CD14-positive monocyte (primary cell): ENCODE results near the gene PCF11. TPM values are rescaled to one million over a fixed set of nuclear protein-coding genes. Genes with fewer than 3 reads are reported as not detected.

Source experiments
- DNase-seq, 3 donors: peaks; one replicate each; pipeline ENCODE4 v3.0.0-alpha.2; 2011 to 2022
- H2AFZ ChIP-seq: 2 replicates; pipeline ENCODE4 v1.6.0; 2012; ENCODE audit warnings: mild to moderate bottlenecking, low read depth, low read length, inconsistent platforms; ENCODE audit not compliant: insufficient read depth, poor library complexity, severe bottlenecking
- H3K27ac ChIP-seq, 2 donors: 1 replicate in 1 of 2; 2 replicates in 1 of 2; pipeline ENCODE4 v1.5.1; 2012 to 2013; ENCODE audit warnings: low read length in 2 of 2, control low read depth in 1 of 2, inconsistent platforms in 1 of 2, low read depth in 1 of 2, mild to moderate bottlenecking in 1 of 2
- H3K27me3 ChIP-seq, 2 donors: one replicate each; pipeline versions ENCODE4 v1.6.0 to v1.6.1; 2011 to 2013; ENCODE audit warnings: low read length in 2 of 2; ENCODE audit not compliant: control insufficient read depth in 2 of 2, insufficient read depth in 2 of 2
- H3K36me3 ChIP-seq, 2 donors: replicated peaks in 1 of 2; 1 replicate in 1 of 2; 2 replicates in 1 of 2; pipeline versions ENCODE4 v1.5.1 to v1.6.1; 2012 to 2013; ENCODE audit warnings: low read length in 2 of 2, control low read depth in 1 of 2, inconsistent platforms in 1 of 2, mild to moderate bottlenecking in 1 of 2; ENCODE audit not compliant: insufficient read depth in 2 of 2, control insufficient read depth in 1 of 2
- H3K4me1 ChIP-seq, 2 donors: 1 replicate in 1 of 2; 2 replicates in 1 of 2; pipeline versions ENCODE4 v1.5.1 to v1.6.1; 2012 to 2013; ENCODE audit warnings: low read length in 2 of 2, control low read depth in 1 of 2, inconsistent platforms in 1 of 2, mild to moderate bottlenecking in 1 of 2, moderate library complexity in 1 of 2; ENCODE audit not compliant: insufficient read depth in 2 of 2, control insufficient read depth in 1 of 2
- H3K4me2 ChIP-seq: replicated peaks from 2 replicates; pipeline ENCODE3; 2012; ENCODE audit warnings: low read length, moderate library complexity, mild to moderate bottlenecking; ENCODE audit not compliant: poor library complexity, severe bottlenecking; ENCODE audit errors: extremely low read depth
- H3K4me3 ChIP-seq, 3 experiments: fragments of 200-600 bp in 1 of 3; sonication (generic) in 1 of 3; replicated peaks in 1 of 3; 1 replicate in 2 of 3; 2 replicates in 1 of 3; pipeline ENCODE4 v1.5.1; 2011 to 2013; ENCODE audit warnings: low read length in 3 of 3, mild to moderate bottlenecking in 3 of 3, control low read depth in 2 of 3, low read depth in 2 of 3, inconsistent platforms in 1 of 3, moderate library complexity in 1 of 3
- H3K79me2 ChIP-seq: 2 replicates; pipeline ENCODE4 v1.6.0; 2012; ENCODE audit warnings: mild to moderate bottlenecking, control low read depth, inconsistent platforms, low read length, moderate library complexity; ENCODE audit not compliant: insufficient read depth
- H3K9ac ChIP-seq: 2 replicates; pipeline ENCODE4 v1.6.0; 2017; ENCODE audit warnings: low read length, mild to moderate bottlenecking; ENCODE audit not compliant: insufficient read depth, poor library complexity, severe bottlenecking
- H3K9me3 ChIP-seq, 2 donors: replicated peaks in 1 of 2; 1 replicate in 1 of 2; 2 replicates in 1 of 2; pipeline versions ENCODE4 v1.5.1 to v1.6.1; 2012 to 2013; ENCODE audit warnings: low read length in 2 of 2, control low read depth in 1 of 2; ENCODE audit not compliant: control insufficient read depth in 1 of 2, insufficient read depth in 1 of 2
- H4K20me1 ChIP-seq: 2 replicates; pipeline ENCODE4 v1.6.0; 2012; ENCODE audit warnings: mild to moderate bottlenecking, low read length, control low read depth, moderate library complexity; ENCODE audit not compliant: insufficient read depth
- H3K27ac Mint-ChIP-seq, 7 donors: one replicate each; pipeline ENCODE4 v1.8.0; 2020; ENCODE audit warnings: mild to moderate bottlenecking in 7 of 7, mixed read lengths in 7 of 7, moderate library complexity in 6 of 7, inconsistent platforms in 2 of 7
- H3K27me3 Mint-ChIP-seq, 3 donors: one replicate each; pipeline ENCODE4 v1.8.0; 2021 to 2022; ENCODE audit warnings: low read depth in 3 of 3, mild to moderate bottlenecking in 3 of 3, mixed read lengths in 3 of 3, moderate library complexity in 3 of 3, inconsistent platforms in 1 of 3
- H3K36me3 Mint-ChIP-seq, 2 donors: one replicate each; pipeline ENCODE4 v1.8.0; 2020; ENCODE audit warnings: mixed read lengths in 2 of 2, inconsistent platforms in 1 of 2, mild to moderate bottlenecking in 1 of 2
- H3K4me1 Mint-ChIP-seq: one replicate; pipeline ENCODE4 v1.8.0; 2020; ENCODE audit warnings: mild to moderate bottlenecking, mixed read lengths
- H3K4me3 Mint-ChIP-seq, 2 donors: one replicate each; pipeline ENCODE4 v1.8.0; 2020; ENCODE audit warnings: mild to moderate bottlenecking in 2 of 2, mixed read lengths in 2 of 2, moderate library complexity in 1 of 2
- H3K9me3 Mint-ChIP-seq, 7 donors: one replicate each; pipeline ENCODE4 v1.8.0; 2020 to 2022; ENCODE audit warnings: mixed read lengths in 7 of 7, mild to moderate bottlenecking in 6 of 7, moderate library complexity in 6 of 7, inconsistent platforms in 2 of 7
- WGBS: methylation state at CpG from one replicate; pipeline ENCODE4 v1.1.5; 2013; ENCODE audit warnings: missing lambda C conversion rate; ENCODE audit not compliant: insufficient coverage; 5-methylcytosine and 5-hydroxymethylcytosine counted together
- intact Hi-C, 2 donors: fragments of 100-400 bp; cut with micrococcal nuclease; formaldehyde crosslinking; loops; one replicate each; pipeline versions ENCODE4 v1.15.0 to v1.15.1; 2023
- polyA plus RNA-seq, 3 donors: library from polyadenylated mRNA; depleted of rRNA in 1 of 3; unstranded in 2 of 3; stranded (reverse) in 1 of 3; fragments of 300-500 nt in 2 of 3; fragments of >200 nt in 1 of 3; fragmentation: Illumina TruSeq in 2 of 3; gene quantifications; 1 replicate in 2 of 3; 2 replicates in 1 of 3; pipeline ENCODE4 v1.2.3, GENCODE V29; 2012 to 2021
- TF ChIP-seq, protein P1 (sequence below): fragments of 200-600 bp; IDR thresholded peaks from one replicate; pipeline ENCODE4 v1.8.0; 2022; ENCODE audit warnings: antibody characterized with exemption, mild to moderate bottlenecking

PCF11 gene
- polyA plus RNA-seq, 3 donors, result 8.3 to 78.1 (median 15.7) TPM

DNA sequence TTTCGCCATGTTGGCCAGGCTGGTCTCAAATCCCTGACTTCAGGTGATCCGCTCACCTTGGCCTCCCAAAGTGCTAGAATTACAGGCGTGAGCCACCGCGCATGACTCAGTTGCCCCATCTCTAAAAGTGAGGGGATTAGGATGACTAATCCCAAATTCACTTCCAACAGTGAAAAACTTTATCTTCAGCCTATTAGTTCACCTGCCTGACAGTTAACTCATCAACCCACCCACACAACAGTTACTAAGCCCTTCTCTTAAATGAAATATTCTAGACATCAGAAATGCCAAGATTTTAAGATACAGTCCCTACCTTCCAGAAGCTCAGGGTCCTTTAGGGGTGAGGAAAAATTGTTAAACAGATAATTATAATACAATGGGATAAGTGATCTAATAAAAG, 34.6 kb downstream of the PCF11 start:
- H3K9ac ChIP-seq, result no peak overlapping the region
- H2AFZ ChIP-seq, result no peak overlapping the region
- H3K9me3 ChIP-seq, result no peaks in the 10 kb centered on the region
- no peak overlapping the region for H3K4me3 ChIP-seq
- peak overlapping the region in 4 of 7 donors; percentile 4 to 76 (median 57) for H3K27ac Mint-ChIP-seq
- TF ChIP-seq, protein P1, sequence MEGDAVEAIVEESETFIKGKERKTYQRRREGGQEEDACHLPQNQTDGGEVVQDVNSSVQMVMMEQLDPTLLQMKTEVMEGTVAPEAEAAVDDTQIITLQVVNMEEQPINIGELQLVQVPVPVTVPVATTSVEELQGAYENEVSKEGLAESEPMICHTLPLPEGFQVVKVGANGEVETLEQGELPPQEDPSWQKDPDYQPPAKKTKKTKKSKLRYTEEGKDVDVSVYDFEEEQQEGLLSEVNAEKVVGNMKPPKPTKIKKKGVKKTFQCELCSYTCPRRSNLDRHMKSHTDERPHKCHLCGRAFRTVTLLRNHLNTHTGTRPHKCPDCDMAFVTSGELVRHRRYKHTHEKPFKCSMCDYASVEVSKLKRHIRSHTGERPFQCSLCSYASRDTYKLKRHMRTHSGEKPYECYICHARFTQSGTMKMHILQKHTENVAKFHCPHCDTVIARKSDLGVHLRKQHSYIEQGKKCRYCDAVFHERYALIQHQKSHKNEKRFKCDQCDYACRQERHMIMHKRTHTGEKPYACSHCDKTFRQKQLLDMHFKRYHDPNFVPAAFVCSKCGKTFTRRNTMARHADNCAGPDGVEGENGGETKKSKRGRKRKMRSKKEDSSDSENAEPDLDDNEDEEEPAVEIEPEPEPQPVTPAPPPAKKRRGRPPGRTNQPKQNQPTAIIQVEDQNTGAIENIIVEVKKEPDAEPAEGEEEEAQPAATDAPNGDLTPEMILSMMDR, result no peak
- H3K9me3 Mint-ChIP-seq, result no peaks in the 10 kb centered on the region
- peaks cover 24% of the 10 kb centered on the region for H3K79me2 ChIP-seq
- peaks cover 15% of the 10 kb centered on the region for H4K20me1 ChIP-seq
- peaks cover 23 to 27% of the 10 kb centered on the region in 2 donors for H3K4me1 ChIP-seq
- DNase-seq, result no peak
- peaks cover 26% of the 10 kb centered on the region for H3K4me1 Mint-ChIP-seq
- H3K27me3 ChIP-seq, result no peaks in the 10 kb centered on the region
- peaks cover 35 to 49% of the 10 kb centered on the region in 2 donors for H3K36me3 Mint-ChIP-seq
- WGBS, result no CpG with 5 or more reads among the region's 5 CpGs
- intact Hi-C loops, result loop anchor here (5.0 to 10.0 kb wide), 3 partner anchors 93 to 117 kb away; partner anchors contain the start of genes CCDC90B (in 2 of the 2) and RAB30 (in 1 of the 2)
- no peak overlapping the region for H3K27ac ChIP-seq
- no peak overlapping the region for H3K4me3 Mint-ChIP-seq
- no peak overlapping the region for H3K4me2 ChIP-seq
- H3K36me3 ChIP-seq, result peaks cover 18 to 46% of the 10 kb centered on the region in 2 donors
- no peaks in the 10 kb centered on the region for H3K27me3 Mint-ChIP-seq

DNA sequence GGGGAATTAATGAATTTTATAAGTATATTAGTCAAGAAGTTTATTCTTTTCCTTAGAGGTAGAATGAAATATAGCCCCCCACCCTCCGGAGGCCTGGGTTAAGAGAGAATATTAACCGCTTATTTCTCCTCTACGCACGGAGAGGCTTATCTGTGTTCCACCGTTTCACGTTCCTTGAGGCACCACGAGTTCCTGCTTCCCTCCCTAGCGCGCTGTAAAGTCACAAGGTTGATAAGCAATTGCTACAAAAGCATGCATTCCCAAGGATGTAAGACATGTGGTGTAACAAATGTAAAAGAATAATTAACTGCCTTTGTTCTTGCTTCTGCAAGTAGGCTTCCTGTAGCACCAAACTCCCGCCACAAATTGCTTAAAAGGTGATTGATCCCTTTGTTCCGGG, 35.1 kb downstream of the PCF11 start:
- Histone ChIP-seq H3K4me1 (peaks cover 23 to 27% of the 10 kb centered on the region in 2 donors), H3K27ac (peak overlapping the region in 1 of 2 donors; percentile 96), H3K9ac (no peak overlapping the region), H3K9me3 (no peaks in the 10 kb centered on the region), H3K4me2 (no peak overlapping the region), H3K27me3 (no peaks in the 10 kb centered on the region), H3K36me3 (peaks cover 18 to 41% of the 10 kb centered on the region in 2 donors), H2AFZ (no peak overlapping the region), H3K4me3 (no peak overlapping the region), H3K79me2 (peaks cover 28% of the 10 kb centered on the region), H4K20me1 (peaks cover 11% of the 10 kb centered on the region)
- Mint-ChIP-seq H3K9me3 (no peaks in the 10 kb centered on the region), H3K36me3 (peaks cover 31 to 44% of the 10 kb centered on the region in 2 donors), H3K27ac (peak overlapping the region in 6 of 7 donors; percentile 97 to 99 (median 98)), H3K27me3 (no peaks in the 10 kb centered on the region), H3K4me3 (no peak overlapping the region), H3K4me1 (peaks cover 30% of the 10 kb centered on the region)
- WGBS, result 81% methylated on average over 7 of the region's 11 CpGs
- TF ChIP-seq, protein P1, result no peak
- intact Hi-C loops, result loop anchor here (5.0 to 10.0 kb wide), 3 partner anchors 93 to 117 kb away; partner anchors contain the start of genes CCDC90B (in 2 of the 2) and RAB30 (in 1 of the 2)
- DNase-seq, result no peak
